Endodermal cell (in vitro differentiated cells): Measurements from ENCODE around the gene MISP. TPM values are rescaled to one million over a fixed set of nuclear protein-coding genes. Genes with fewer than 3 reads are reported as not detected.
"Not testable (repeated sequence)": the region's sequence is repeated elsewhere in the genome, so short reads cannot be mapped to it uniquely, and the experiment has no call there.

Source experiments
- DNase-seq: peaks from one replicate; pipeline ENCODE4 v3.0.0-alpha.2; 2017
- H3K27ac ChIP-seq: 2 replicates; pipeline ENCODE4 v1.5.1; 2013; ENCODE audit warnings: mild to moderate bottlenecking, low read depth, low read length, moderate library complexity
- H3K27me3 ChIP-seq: 2 replicates; pipeline ENCODE4 v1.6.1; 2013; ENCODE audit warnings: mild to moderate bottlenecking, low read length, moderate library complexity; ENCODE audit not compliant: insufficient read depth, control insufficient read depth, poor library complexity, severe bottlenecking
- H3K36me3 ChIP-seq: 2 replicates; pipeline ENCODE4 v1.7.0; 2013; ENCODE audit warnings: mild to moderate bottlenecking, low read length, moderate library complexity; ENCODE audit not compliant: control insufficient read depth, insufficient read depth
- H3K4me1 ChIP-seq: one replicate; pipeline ENCODE4 v1.7.0; 2013; ENCODE audit warnings: low read length; ENCODE audit not compliant: control insufficient read depth, insufficient read depth
- H3K4me3 ChIP-seq: 2 replicates; pipeline ENCODE4 v1.5.1; 2013; ENCODE audit warnings: mild to moderate bottlenecking, low read length, moderate library complexity
- H3K9ac ChIP-seq: 2 replicates; pipeline ENCODE4 v1.6.1; 2013; ENCODE audit warnings: mild to moderate bottlenecking, low read length, moderate library complexity; ENCODE audit not compliant: poor library complexity, severe bottlenecking; ENCODE audit errors: extremely low read depth
- H3K9me3 ChIP-seq: 2 replicates; pipeline ENCODE4 v1.6.1; 2013; ENCODE audit warnings: mild to moderate bottlenecking, low read length, moderate library complexity; ENCODE audit not compliant: control insufficient read depth
- H3K27ac Mint-ChIP-seq: 2 replicates; pipeline ENCODE4 v1.8.0; 2020; ENCODE audit warnings: mixed read lengths
- H3K27me3 Mint-ChIP-seq: 2 replicates; pipeline ENCODE4 v1.8.0; 2021; ENCODE audit warnings: mild to moderate bottlenecking, mixed read lengths; ENCODE audit not compliant: insufficient read depth
- H3K36me3 Mint-ChIP-seq: 2 replicates; pipeline ENCODE4 v1.8.0; 2020; ENCODE audit warnings: low read depth, mixed read lengths
- H3K4me1 Mint-ChIP-seq: 2 replicates; pipeline ENCODE4 v1.8.0; 2020; ENCODE audit warnings: mixed read lengths
- H3K4me3 Mint-ChIP-seq: 2 replicates; pipeline ENCODE4 v1.8.0; 2020; ENCODE audit warnings: mild to moderate bottlenecking, moderate library complexity, mixed read lengths
- H3K9me3 Mint-ChIP-seq: 2 replicates; pipeline ENCODE4 v1.8.0; 2020; ENCODE audit warnings: mild to moderate bottlenecking, mixed read lengths
- WGBS, 2 experiments: methylation state at CpG; one replicate each; pipeline versions ENCODE4 v1.1.5 to v1.1.7; 2013; ENCODE audit warnings: missing lambda C conversion rate in 2 of 2, mixed read lengths in 1 of 2; ENCODE audit not compliant: insufficient coverage in 1 of 2, insufficient read length in 1 of 2; 5-methylcytosine and 5-hydroxymethylcytosine counted together
- total RNA-seq, 2 donors: library from RNA; stranded (reverse); fragmentation: NEBNext Ultra II Directional in 1 of 2; extraction: Animal tissue kit (Norgen Biotek cat#: 25700) in 1 of 2; gene quantifications; 2 replicates in 1 of 2; 3 replicates in 1 of 2; pipeline ENCODE4 v1.2.1, GENCODE V29; 2021
- TF ChIP-seq, protein P1 (sequence below): fragments of 200-600 bp; sonication (generic); conservative IDR thresholded peaks from 2 replicates; pipeline ENCODE4 v1.5.0; 2021; ENCODE audit warnings: antibody characterized with exemption, mild to moderate bottlenecking

MISP gene
- total RNA-seq, 2 donors from 2014 or later: 0.11 TPM; not detected in 1

DNA sequence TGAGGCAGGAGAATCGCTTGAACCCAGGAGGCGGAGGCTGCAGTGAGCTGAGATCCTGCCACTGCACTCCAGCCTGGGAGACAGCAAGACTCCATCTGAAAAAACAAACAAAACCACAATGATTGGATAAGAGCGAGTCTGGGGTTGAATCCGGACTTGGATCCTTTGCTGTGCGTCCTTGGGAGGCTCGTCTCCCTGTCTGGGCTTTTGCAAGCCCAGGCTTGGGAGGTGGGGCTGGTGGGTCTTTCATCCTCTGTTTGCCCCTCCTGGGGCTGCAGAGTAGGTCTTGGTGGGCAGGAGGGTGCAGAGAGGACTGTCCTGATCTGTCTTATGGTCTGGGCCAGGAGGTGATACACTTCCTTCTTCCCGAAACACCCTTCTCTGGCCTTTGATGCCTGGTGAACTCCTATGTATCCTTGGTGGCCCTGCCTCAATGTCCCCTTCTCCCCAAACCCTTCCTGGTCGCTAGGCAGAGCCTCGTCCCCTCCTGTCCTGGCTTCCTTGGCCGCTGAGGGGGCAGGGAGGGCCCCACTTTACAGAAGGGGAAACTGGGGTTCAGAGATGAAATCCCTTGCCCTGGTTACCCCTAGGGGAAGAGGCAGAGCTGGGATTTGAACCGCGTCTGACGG lies 25.3 kb upstream of the MISP start:
- Histone ChIP-seq H3K27me3 (no peaks in the 10 kb centered on the region), H3K36me3 (no peaks in the 10 kb centered on the region), H3K4me3 (no peak overlapping the region), H3K4me1 (no peaks in the 10 kb centered on the region), H3K9ac (no peak overlapping the region), H3K9me3 (no peaks in the 10 kb centered on the region), H3K27ac (no peak overlapping the region)
- no peak overlapping the region for H3K4me3 Mint-ChIP-seq
- H3K36me3 Mint-ChIP-seq: peaks cover 13% of the 10 kb centered on the region
- H3K27ac Mint-ChIP-seq: no peak overlapping the region
- H3K9me3 Mint-ChIP-seq: no peaks in the 10 kb centered on the region
- no peaks in the 10 kb centered on the region for H3K4me1 Mint-ChIP-seq
- no peaks in the 10 kb centered on the region for H3K27me3 Mint-ChIP-seq
- DNase-seq: no peak
- TF ChIP-seq, protein P1, sequence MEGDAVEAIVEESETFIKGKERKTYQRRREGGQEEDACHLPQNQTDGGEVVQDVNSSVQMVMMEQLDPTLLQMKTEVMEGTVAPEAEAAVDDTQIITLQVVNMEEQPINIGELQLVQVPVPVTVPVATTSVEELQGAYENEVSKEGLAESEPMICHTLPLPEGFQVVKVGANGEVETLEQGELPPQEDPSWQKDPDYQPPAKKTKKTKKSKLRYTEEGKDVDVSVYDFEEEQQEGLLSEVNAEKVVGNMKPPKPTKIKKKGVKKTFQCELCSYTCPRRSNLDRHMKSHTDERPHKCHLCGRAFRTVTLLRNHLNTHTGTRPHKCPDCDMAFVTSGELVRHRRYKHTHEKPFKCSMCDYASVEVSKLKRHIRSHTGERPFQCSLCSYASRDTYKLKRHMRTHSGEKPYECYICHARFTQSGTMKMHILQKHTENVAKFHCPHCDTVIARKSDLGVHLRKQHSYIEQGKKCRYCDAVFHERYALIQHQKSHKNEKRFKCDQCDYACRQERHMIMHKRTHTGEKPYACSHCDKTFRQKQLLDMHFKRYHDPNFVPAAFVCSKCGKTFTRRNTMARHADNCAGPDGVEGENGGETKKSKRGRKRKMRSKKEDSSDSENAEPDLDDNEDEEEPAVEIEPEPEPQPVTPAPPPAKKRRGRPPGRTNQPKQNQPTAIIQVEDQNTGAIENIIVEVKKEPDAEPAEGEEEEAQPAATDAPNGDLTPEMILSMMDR: no peak
- WGBS, 2 experiments: 91 to 92% methylated on average over 12 to 13 of the region's 13 CpGs

DNA sequence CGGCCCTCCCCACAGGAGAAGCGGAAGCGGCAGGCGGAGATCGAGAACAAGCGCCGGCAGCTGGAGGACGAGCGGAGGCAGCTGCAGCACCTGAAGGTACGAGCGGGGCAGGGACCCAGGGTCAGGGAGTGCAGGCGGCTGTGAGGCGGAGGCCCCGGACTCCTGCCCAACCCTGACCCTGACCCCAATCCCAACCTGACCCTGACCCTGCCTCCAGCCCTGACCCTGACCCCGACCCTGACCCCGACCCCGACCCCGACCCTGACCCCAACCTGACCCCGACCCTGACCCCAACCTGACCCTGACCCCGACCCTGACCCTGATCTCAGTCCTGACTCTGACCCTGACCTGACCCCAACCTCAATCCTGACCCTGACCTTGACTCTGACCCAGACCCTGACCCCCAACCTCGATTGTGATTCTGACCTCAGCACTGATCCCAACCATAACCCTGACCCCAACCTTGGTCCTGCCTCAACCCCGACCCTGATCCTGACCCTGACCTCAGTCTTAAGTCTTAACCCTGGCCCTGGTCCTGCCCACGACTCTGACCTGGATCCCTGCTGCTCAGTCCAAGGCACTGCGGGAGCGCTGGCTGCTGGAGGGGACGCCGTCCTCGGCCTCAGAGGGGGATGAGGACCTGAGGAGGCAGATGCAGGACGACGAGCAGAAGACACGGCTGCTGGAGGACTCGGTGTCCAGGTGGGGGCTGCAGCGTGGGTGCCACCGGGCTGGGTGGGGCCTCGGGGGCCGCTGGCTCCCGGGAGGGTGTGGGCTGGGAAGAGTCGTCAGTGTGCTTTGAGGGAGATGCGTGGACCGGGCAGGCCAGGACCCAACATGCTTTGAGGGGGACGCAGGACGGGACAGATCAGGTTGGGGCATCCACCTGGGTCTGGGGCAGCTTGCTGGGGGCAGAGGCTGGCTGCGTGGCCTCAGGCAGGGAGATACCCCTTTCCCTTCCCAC lies 23.6 kb upstream of the MISP start:
- no peaks in the 10 kb centered on the region for H3K4me1 Mint-ChIP-seq
- H3K4me1 ChIP-seq: no peaks in the 10 kb centered on the region
- H3K27ac ChIP-seq: no peak overlapping the region
- peaks cover 5% of the 10 kb centered on the region for H3K36me3 ChIP-seq
- 88 to 97% methylated on average over 28 to 43 of the region's 43 CpGs for WGBS, 2 experiments
- peaks cover 17% of the 10 kb centered on the region for H3K36me3 Mint-ChIP-seq
- no peak overlapping the region for H3K4me3 ChIP-seq
- H3K4me3 Mint-ChIP-seq: no peak overlapping the region
- H3K27ac Mint-ChIP-seq: no peak overlapping the region
- TF ChIP-seq, protein P1: no peak
- H3K27me3 Mint-ChIP-seq: no peaks in the 10 kb centered on the region
- no peak for DNase-seq
- no peaks in the 10 kb centered on the region for H3K9me3 ChIP-seq
- H3K27me3 ChIP-seq: no peaks in the 10 kb centered on the region
- H3K9me3 Mint-ChIP-seq: no peaks in the 10 kb centered on the region
- H3K9ac ChIP-seq: no peak overlapping the region

DNA sequence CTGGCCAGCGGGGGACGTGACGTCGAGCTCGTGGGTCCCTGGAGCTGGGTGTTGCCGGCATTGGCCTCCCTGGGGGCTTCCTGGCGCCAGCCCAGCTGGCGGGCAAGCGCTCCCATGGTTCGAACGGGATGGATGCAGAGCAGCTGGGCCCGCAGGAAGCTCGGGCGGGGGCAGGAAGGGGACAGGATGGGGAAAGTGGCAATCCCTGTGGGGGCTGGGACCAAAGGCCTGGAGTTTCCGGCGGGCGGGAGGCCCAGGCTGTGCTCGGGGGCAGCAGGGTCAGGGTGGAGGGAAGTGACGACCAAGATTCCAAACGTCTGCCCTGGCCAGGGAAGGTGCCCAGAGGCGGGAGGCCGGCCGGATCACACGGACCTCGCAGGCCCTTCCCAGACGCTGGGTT lies 22.9 kb upstream of the MISP start:
- TF ChIP-seq, protein P1: no peak
- H3K27me3 Mint-ChIP-seq: no peaks in the 10 kb centered on the region
- no peak for DNase-seq

DNA sequence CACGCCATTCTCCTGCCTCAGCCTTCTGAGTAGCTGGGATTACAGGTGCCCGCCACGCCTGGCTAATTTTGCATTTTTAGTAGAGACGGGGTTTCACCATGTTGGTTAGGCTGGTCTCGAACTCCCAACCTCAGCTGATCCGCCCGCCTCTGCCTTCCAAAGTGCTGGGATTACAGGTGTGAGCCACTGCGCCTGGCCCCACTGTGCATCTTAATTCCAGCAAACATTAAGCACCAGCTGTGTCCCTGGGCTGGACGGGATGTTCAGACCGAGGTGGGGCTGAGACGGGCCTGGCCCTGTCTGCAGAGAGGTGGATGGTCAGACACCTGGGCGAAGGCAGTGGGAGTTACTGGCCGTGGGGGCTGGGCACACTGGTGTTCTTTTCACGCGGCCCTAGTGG lies 21.3 kb upstream of the MISP start:
- not testable (repeated sequence) for H3K27me3 ChIP-seq, H3K4me1 Mint-ChIP-seq, H3K4me3 ChIP-seq, H3K9ac ChIP-seq, H3K36me3 ChIP-seq, H3K4me3 Mint-ChIP-seq, H3K27ac ChIP-seq, H3K4me1 ChIP-seq, H3K9me3 ChIP-seq, H3K9me3 Mint-ChIP-seq, H3K27me3 Mint-ChIP-seq, DNase-seq, H3K27ac Mint-ChIP-seq
- peaks cover 21% of the 10 kb centered on the region for H3K36me3 Mint-ChIP-seq
- 88 to 90% methylated on average over 13 to 15 of the region's 15 CpGs for WGBS, 2 experiments

More for the DNA sequence above, 22.9 kb upstream of the MISP start:
- no peaks in the 10 kb centered on the region for H3K4me1 Mint-ChIP-seq
- H3K4me1 ChIP-seq: no peaks in the 10 kb centered on the region
- no peak overlapping the region for H3K9ac ChIP-seq
- peaks cover 5% of the 10 kb centered on the region for H3K36me3 ChIP-seq
- peaks cover 17% of the 10 kb centered on the region for H3K36me3 Mint-ChIP-seq
- H3K9me3 ChIP-seq: no peaks in the 10 kb centered on the region
- no peak overlapping the region for H3K4me3 ChIP-seq
- 91 to 94% methylated on average over 17 to 26 of the region's 26 CpGs for WGBS, 2 experiments
- no peak overlapping the region for H3K27ac ChIP-seq
- no peak overlapping the region for H3K27ac Mint-ChIP-seq
- H3K9me3 Mint-ChIP-seq: no peaks in the 10 kb centered on the region
- H3K4me3 Mint-ChIP-seq: no peak overlapping the region
- H3K27me3 ChIP-seq: no peaks in the 10 kb centered on the region
